Body of pancreas (tissue), 4 donors: ENCODE measurements around the gene VRK1.

Experiments used
- CTCF ChIP-seq, 7 experiments: fragments of 450-650 bp in 4 of 7; fragments of 200-600 bp in 3 of 7; sonication (generic) in 3 of 7; IDR thresholded peaks; one replicate each; pipeline ENCODE4 v1.5.1; 2016 to 2019; ENCODE audit warnings: antibody characterized with exemption in 7 of 7
- POLR2A ChIP-seq, 3 donors: fragments of 450-650 bp; IDR thresholded peaks; one replicate each; pipeline ENCODE4 v1.6.1; 2016; ENCODE audit warnings: antibody characterized with exemption in 3 of 3, mild to moderate bottlenecking in 2 of 3

GRCh38 chr14:96816281-96816680 lies 19.1 kb downstream of the VRK1 start:
- TF ChIP-seq POLR2A (IDR thresholded peaks at IDR 0.05) (no peak), CTCF (IDR thresholded peaks at IDR 0.05) (no peak)
